Limb (tissue), 2 donors: ENCODE measurements around the gene GPR155.
"Not testable (repeated sequence)": the region's sequence is repeated elsewhere in the genome, so short reads cannot be mapped to it uniquely, and the experiment has no call there.

Experiments
- DNase-seq, 2 donors: peaks; one replicate each; pipeline ENCODE4 v3.0.0-alpha.2; 2016; ENCODE audit errors: extremely low spot score in 2 of 2

GPR155 gene

GRCh38 chr2:174491947-174492346 lies 5.1 kb upstream of the GPR155 start:
- no peak for DNase-seq

- no peak for DNase-seq
These were observed 3.2 kb upstream of the GPR155 start for GRCh38 chr2:174490051-174490450.

GRCh38 chr2:174489520-174489919 lies 2.7 kb upstream of the GPR155 start:
- DNase-seq = not testable (repeated sequence)

GRCh38 chr2:174487820-174488162 lies 962 bp upstream of the GPR155 start:
- DNase-seq = no peak

- peak; percentile 98 to 100 for DNase-seq
These were observed 435 bp upstream of the GPR155 start for GRCh38 chr2:174487108-174487819.

GRCh38 chr2:174485788-174486562 lies 854 bp downstream of the GPR155 start:
- DNase-seq = peak; percentile 13 to 51

- not testable (repeated sequence) for DNase-seq
These were observed 1.8 kb downstream of the GPR155 start for GRCh38 chr2:174485045-174485444.

GRCh38 chr2:174484573-174484972 lies 2.3 kb downstream of the GPR155 start:
- no peak for DNase-seq

- DNase-seq = no peak
These were observed 4.0 kb downstream of the GPR155 start for GRCh38 chr2:174482854-174483253.

GRCh38 chr2:174477759-174478158 lies 9.1 kb downstream of the GPR155 start:
- no peak for DNase-seq

- no peak for DNase-seq
These were observed 13.0 kb downstream of the GPR155 start for GRCh38 chr2:174473796-174474195.

GRCh38 chr2:174465327-174465726 lies 21.5 kb downstream of the GPR155 start:
- no peak for DNase-seq

GRCh38 chr2:174461221-174461620 lies 25.6 kb downstream of the GPR155 start:
- DNase-seq = no peak

- DNase-seq = no peak
These were observed 32.3 kb downstream of the GPR155 start for GRCh38 chr2:174454566-174454965.

- no peak for DNase-seq
These were observed 36.6 kb downstream of the GPR155 start for GRCh38 chr2:174450021-174450816.

GRCh38 chr2:174449033-174449432 lies 37.8 kb downstream of the GPR155 start:
- no peak for DNase-seq

- DNase-seq = no peak
These were observed 40.3 kb downstream of the GPR155 start for GRCh38 chr2:174446531-174446930.

GRCh38 chr2:174445248-174445647 lies 41.6 kb downstream of the GPR155 start:
- no peak for DNase-seq

GRCh38 chr2:174444761-174445160 lies 42.1 kb downstream of the GPR155 start:
- no peak for DNase-seq

- no peak for DNase-seq
These were observed 44.0 kb downstream of the GPR155 start for GRCh38 chr2:174442546-174443510.

GRCh38 chr2:174439950-174440349 lies 46.9 kb downstream of the GPR155 start:
- DNase-seq = no peak
